Astrocyte (in vitro differentiated cells and primary cell): ENCODE results near the gene LEP. TPM values are rescaled to one million over a fixed set of nuclear protein-coding genes. Genes with fewer than 3 reads are reported as not detected.

Source experiments
- DNase-seq: peaks from one replicate; pipeline ENCODE4 v3.0.0-alpha.2; 2010; ENCODE audit warnings: low read depth
- FAIRE-seq: peaks from 2 replicates; lab custom pipeline; 2011; peaks lifted over from hg19 to GRCh38; lab: Jason Lieb, UNC
- H2AFZ ChIP-seq: 2 replicates; pipeline ENCODE4 v1.6.0; 2012; ENCODE audit warnings: low read depth, low read length, inconsistent platforms
- H3K27ac ChIP-seq: 2 replicates; pipeline ENCODE4 v1.5.1; 2011; ENCODE audit warnings: low read depth, low read length, inconsistent platforms
- H3K27me3 ChIP-seq: 2 replicates; pipeline ENCODE4 v1.6.0; 2011; ENCODE audit warnings: low read length, inconsistent platforms; ENCODE audit not compliant: insufficient read depth
- H3K36me3 ChIP-seq: 2 replicates; pipeline ENCODE4 v1.5.1; 2011; ENCODE audit warnings: low read length, inconsistent platforms; ENCODE audit not compliant: insufficient read depth
- H3K4me1 ChIP-seq: 2 replicates; pipeline ENCODE4 v1.5.1; 2011; ENCODE audit warnings: low read length, inconsistent platforms; ENCODE audit not compliant: insufficient read depth
- H3K4me2 ChIP-seq: 2 replicates; pipeline ENCODE4 v1.6.0; 2012; ENCODE audit warnings: low read length, inconsistent platforms
- H3K4me3 ChIP-seq: 2 replicates; pipeline ENCODE4 v1.5.1; 2011; ENCODE audit warnings: low read depth, mild to moderate bottlenecking, low read length, inconsistent platforms; ENCODE audit not compliant: insufficient read depth
- H3K79me2 ChIP-seq: 2 replicates; pipeline ENCODE4 v1.6.0; 2012; ENCODE audit warnings: mild to moderate bottlenecking, low read length, inconsistent platforms; ENCODE audit not compliant: insufficient read depth
- H3K9ac ChIP-seq: 2 replicates; pipeline ENCODE4 v1.6.0; 2012; ENCODE audit warnings: mild to moderate bottlenecking, low read length, inconsistent platforms
- H3K9me3 ChIP-seq: 2 replicates; pipeline ENCODE4 v1.5.1; 2012; ENCODE audit warnings: low read depth, mild to moderate bottlenecking, low read length, inconsistent platforms; ENCODE audit not compliant: insufficient read depth
- H4K20me1 ChIP-seq: 2 replicates; pipeline ENCODE4 v1.6.0; 2012; ENCODE audit warnings: low read length, inconsistent platforms; ENCODE audit not compliant: insufficient read depth
- H3K27ac Mint-ChIP-seq: one replicate; pipeline ENCODE4 v1.8.0; 2021; ENCODE audit warnings: mild to moderate bottlenecking, mixed read lengths; ENCODE audit not compliant: unreplicated experiment
- H3K27me3 Mint-ChIP-seq: one replicate; pipeline ENCODE4 v1.8.0; 2021; ENCODE audit warnings: low read depth, mixed read lengths; ENCODE audit not compliant: unreplicated experiment
- H3K36me3 Mint-ChIP-seq: one replicate; pipeline ENCODE4 v1.8.0; 2021; ENCODE audit warnings: low read depth, mixed read lengths; ENCODE audit not compliant: unreplicated experiment
- H3K4me1 Mint-ChIP-seq: one replicate; pipeline ENCODE4 v1.8.0; 2021; ENCODE audit warnings: low read depth, mixed read lengths; ENCODE audit not compliant: unreplicated experiment
- H3K4me3 Mint-ChIP-seq: one replicate; pipeline ENCODE4 v1.8.0; 2021; ENCODE audit warnings: mild to moderate bottlenecking, moderate library complexity, mixed read lengths; ENCODE audit not compliant: unreplicated experiment
- H3K9me3 Mint-ChIP-seq: one replicate; pipeline ENCODE4 v1.8.0; 2021; ENCODE audit warnings: mild to moderate bottlenecking, mixed read lengths; ENCODE audit not compliant: unreplicated experiment
- EZH2 ChIP-seq: IDR thresholded peaks from 2 replicates; pipeline ENCODE4 v1.6.1; 2012; ENCODE audit warnings: mild to moderate bottlenecking, low read length, inconsistent platforms; ENCODE audit not compliant: insufficient read depth
- total RNA-seq: library from RNA; stranded (reverse); gene quantifications from 2 replicates; pipeline ENCODE4 v1.2.1, GENCODE V29; 2021
- TF ChIP-seq, protein P1 (sequence below): IDR thresholded peaks from 2 replicates; pipeline ENCODE4 v1.5.1; 2011; ENCODE audit warnings: low read depth, mild to moderate bottlenecking, inconsistent platforms, low read length, moderate library complexity; ENCODE audit not compliant: insufficient read depth

LEP gene
- total RNA-seq, 1 donor from 2014 or later = not detected

DNA sequence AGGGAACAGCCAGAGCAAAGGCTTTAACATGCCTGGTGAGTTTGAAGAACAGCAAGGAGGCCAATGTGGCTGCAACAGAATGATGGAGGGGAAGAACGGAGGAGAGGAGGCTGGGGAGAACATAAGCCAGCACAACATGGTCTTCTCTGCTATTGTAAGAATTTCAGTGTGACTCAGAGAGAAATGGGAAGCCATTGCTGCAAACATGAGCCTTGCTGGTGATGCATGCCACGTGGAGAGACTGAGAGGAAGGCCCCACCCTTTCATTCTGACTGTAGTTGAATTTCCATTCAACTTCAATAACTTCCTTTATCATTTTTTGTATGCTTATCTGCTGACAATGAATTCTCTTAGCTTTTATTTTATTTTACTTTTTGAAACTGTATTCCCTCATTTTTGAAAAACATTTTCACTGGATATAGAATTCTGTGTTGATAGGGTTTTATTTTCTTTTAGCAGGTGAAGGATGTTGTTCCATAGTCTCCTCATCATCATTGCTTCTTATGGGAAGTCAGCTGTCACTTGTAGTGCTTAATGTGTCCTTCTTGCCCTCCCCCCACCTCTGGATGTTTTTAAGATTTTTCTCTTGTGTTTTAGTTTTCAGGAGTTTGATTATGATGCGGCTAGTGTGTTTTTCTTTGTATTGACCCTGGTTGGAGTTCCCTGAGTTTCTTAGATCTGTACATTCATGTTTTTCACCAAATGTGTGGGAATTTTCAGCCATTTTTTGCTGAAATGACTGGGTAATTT lies 46.4 kb upstream of the LEP start:
- no peaks in the 10 kb centered on the region for H3K79me2 ChIP-seq
- Mint-ChIP-seq H3K4me1 (no peaks in the 10 kb centered on the region), H3K36me3 (peaks cover 2% of the 10 kb centered on the region), H3K27ac (no peak overlapping the region), H3K27me3 (peaks cover 41% of the 10 kb centered on the region), H3K9me3 (peaks cover 13% of the 10 kb centered on the region), H3K4me3 (no peak overlapping the region)
- peaks cover 11% of the 10 kb centered on the region for H3K27me3 ChIP-seq
- H3K9ac ChIP-seq = no peak overlapping the region
- FAIRE-seq (no peak), DNase-seq (no peak)
- TF ChIP-seq EZH2 = no peak
- TF ChIP-seq, protein P1, sequence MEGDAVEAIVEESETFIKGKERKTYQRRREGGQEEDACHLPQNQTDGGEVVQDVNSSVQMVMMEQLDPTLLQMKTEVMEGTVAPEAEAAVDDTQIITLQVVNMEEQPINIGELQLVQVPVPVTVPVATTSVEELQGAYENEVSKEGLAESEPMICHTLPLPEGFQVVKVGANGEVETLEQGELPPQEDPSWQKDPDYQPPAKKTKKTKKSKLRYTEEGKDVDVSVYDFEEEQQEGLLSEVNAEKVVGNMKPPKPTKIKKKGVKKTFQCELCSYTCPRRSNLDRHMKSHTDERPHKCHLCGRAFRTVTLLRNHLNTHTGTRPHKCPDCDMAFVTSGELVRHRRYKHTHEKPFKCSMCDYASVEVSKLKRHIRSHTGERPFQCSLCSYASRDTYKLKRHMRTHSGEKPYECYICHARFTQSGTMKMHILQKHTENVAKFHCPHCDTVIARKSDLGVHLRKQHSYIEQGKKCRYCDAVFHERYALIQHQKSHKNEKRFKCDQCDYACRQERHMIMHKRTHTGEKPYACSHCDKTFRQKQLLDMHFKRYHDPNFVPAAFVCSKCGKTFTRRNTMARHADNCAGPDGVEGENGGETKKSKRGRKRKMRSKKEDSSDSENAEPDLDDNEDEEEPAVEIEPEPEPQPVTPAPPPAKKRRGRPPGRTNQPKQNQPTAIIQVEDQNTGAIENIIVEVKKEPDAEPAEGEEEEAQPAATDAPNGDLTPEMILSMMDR = no peak
- no peak overlapping the region for H3K4me2 ChIP-seq
- no peaks in the 10 kb centered on the region for H3K36me3 ChIP-seq
- H3K9me3 ChIP-seq = peaks cover 10% of the 10 kb centered on the region
- no peaks in the 10 kb centered on the region for H3K4me1 ChIP-seq
- H2AFZ ChIP-seq = no peak overlapping the region
- no peak overlapping the region for H3K27ac ChIP-seq
- H4K20me1 ChIP-seq = no peaks in the 10 kb centered on the region
- H3K4me3 ChIP-seq = no peak overlapping the region

GRCh38 chr7:128197589-128197988 lies 43.5 kb upstream of the LEP start:
- DNase-seq (no peak), FAIRE-seq (no peak)
- Histone ChIP-seq H3K4me1 (no peaks in the 10 kb centered on the region), H2AFZ (no peak overlapping the region), H3K27me3 (peaks cover 23% of the 10 kb centered on the region), H3K79me2 (no peaks in the 10 kb centered on the region), H3K9me3 (peaks cover 10% of the 10 kb centered on the region), H4K20me1 (no peaks in the 10 kb centered on the region), H3K4me3 (no peak overlapping the region), H3K9ac (no peak overlapping the region), H3K27ac (no peak overlapping the region), H3K4me2 (no peak overlapping the region), H3K36me3 (no peaks in the 10 kb centered on the region)
- Mint-ChIP-seq H3K4me3 (no peak overlapping the region), H3K27me3 (peaks cover 40% of the 10 kb centered on the region), H3K27ac (no peak overlapping the region), H3K36me3 (no peaks in the 10 kb centered on the region), H3K4me1 (peaks cover 4% of the 10 kb centered on the region), H3K9me3 (peaks cover 15% of the 10 kb centered on the region)
- TF ChIP-seq, protein P1 = no peak
- no peak for TF ChIP-seq EZH2

- TF ChIP-seq, protein P1 = no peak
- TF ChIP-seq EZH2 = no peak
- Mint-ChIP-seq H3K27ac (no peak overlapping the region), H3K36me3 (no peaks in the 10 kb centered on the region), H3K4me3 (no peak overlapping the region), H3K4me1 (peaks cover 4% of the 10 kb centered on the region), H3K9me3 (peaks cover 15% of the 10 kb centered on the region), H3K27me3 (peaks cover 45% of the 10 kb centered on the region)
- H2AFZ ChIP-seq = no peak overlapping the region
- H3K9ac ChIP-seq = no peak overlapping the region
- H3K27me3 ChIP-seq = peaks cover 28% of the 10 kb centered on the region
- H3K4me1 ChIP-seq = no peaks in the 10 kb centered on the region
- no peak overlapping the region for H3K4me2 ChIP-seq
- no peak overlapping the region for H3K4me3 ChIP-seq
- H3K9me3 ChIP-seq = peaks cover 10% of the 10 kb centered on the region
- DNase-seq = no peak
- no peak for FAIRE-seq
- H4K20me1 ChIP-seq = no peaks in the 10 kb centered on the region
- no peak overlapping the region for H3K27ac ChIP-seq
- H3K79me2 ChIP-seq = no peaks in the 10 kb centered on the region
- no peaks in the 10 kb centered on the region for H3K36me3 ChIP-seq
Measured at GRCh38 chr7:128197989-128198580, 43.0 kb upstream of the LEP start.
